Gastrocnemius medialis (tissue), 4 donors: ENCODE data around the gene DAD1.

ENCODE experiments used
- CTCF ChIP-seq, 5 experiments: fragments of 450-650 bp in 3 of 5; fragments of 200-600 bp in 2 of 5; sonication (generic) in 2 of 5; IDR thresholded peaks in 4 of 5; conservative IDR thresholded peaks in 1 of 5; 1 replicate in 4 of 5; 2 replicates in 1 of 5; pipeline ENCODE4 v1.5.1; 2016 to 2019; ENCODE audit warnings: antibody characterized with exemption in 5 of 5, mild to moderate bottlenecking in 3 of 5, moderate library complexity in 3 of 5
- POLR2A ChIP-seq, 2 donors: fragments of 450-650 bp; IDR thresholded peaks; one replicate each; pipeline ENCODE4 v1.6.1; 2017; ENCODE audit warnings: antibody characterized with exemption in 2 of 2, mild to moderate bottlenecking in 2 of 2, moderate library complexity in 2 of 2

- TF ChIP-seq POLR2A (IDR thresholded peaks at IDR 0.05) (no peak), CTCF (IDR thresholded peaks at IDR 0.05 in 4 of 5, conservative IDR thresholded peaks at IDR 0.05 in 1 of 5) (no peak)
Measured at GRCh38 chr14:22542360-22542759, 46.7 kb downstream of the DAD1 start.
